Stimulated activated CD4-positive, alpha-beta T cell treated with anti-CD3 and anti-CD28 coated beads, Interleukin-4, amount 100 ng/mL, for 1 hour (primary cell): ENCODE data around the gene PGM3.

Experiments used
- DNase-seq: peaks from one replicate; pipeline ENCODE4 v3.0.0-alpha.2; 2020

Gene PGM3

DNA sequence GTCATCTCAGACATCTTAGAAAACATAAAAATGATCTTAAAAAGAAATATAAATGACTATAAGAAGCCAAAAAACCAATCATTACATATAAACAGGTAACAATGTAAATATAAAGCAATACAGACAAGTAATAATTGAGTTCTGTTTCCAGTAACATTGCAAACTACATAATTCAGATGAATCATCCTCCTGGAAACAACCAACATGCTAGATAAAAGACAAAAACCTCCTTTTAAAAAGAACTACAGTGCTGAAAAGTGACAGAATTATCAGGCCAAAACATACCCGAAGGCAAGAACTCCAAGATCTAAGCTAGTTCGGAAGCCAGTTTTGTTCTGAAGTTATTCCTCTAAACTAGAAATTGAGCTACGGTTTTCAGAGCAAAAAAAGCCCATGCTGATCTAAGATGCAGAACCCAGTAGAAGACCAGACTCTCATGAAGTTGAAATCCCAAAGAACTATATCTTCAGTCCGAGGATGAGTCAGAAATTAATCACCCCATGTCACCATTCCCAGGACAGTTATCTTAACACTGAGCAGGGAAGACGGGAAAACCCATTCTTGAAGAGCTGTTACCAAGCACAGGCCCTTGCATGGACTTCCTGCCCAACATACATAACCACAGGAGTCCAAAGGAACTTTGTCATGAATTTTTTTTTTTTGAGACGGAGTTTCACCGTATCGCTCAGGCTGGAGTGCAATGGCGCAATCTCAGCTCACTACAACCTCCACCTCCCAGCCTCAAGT lies 9.8 kb downstream of the PGM3 start:
- no peak for DNase-seq

DNA sequence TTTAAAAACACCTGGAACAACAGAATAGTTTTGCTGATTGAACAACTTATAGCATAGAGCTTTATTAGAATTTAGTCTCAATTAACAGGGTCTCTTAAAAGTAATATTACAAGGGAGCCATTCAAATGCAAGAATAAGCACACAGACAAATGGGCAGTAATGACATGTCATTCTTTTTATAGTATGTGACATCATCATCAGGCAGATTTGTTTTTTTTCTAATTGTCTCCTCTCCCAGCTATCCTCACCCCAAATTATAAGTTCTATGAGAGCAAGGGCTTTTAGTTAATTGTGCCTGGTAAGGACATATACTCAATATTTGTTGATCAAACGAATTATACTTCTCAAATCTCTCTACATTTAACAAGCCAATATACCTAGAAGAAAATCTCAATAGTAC lies 11.0 kb downstream of the PGM3 start:
- DNase-seq = no peak

GRCh38 chr6:83180426-83180950 lies 12.6 kb downstream of the PGM3 start:
- DNase-seq = no peak

GRCh38 chr6:83176246-83176645 lies 16.8 kb downstream of the PGM3 start:
- no peak for DNase-seq

DNA sequence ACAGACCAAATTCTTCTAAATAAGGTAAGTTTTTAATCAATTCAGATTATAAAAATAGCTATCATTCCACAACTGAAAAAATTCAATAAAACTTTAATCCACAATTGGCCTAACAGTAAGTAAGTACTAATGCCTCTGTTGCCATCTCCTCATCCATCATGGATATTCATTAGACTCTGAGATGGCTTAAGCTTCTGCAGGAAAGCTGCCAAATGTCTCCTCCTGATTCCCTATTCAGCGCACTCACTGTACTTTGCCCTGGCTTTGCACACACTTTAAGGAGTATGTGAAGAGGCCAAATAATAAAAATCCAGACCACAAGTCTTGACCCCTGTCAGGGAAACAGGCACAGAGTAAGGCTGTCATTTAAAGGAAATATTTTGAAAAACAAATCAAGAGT lies 23.6 kb downstream of the PGM3 start:
- DNase-seq = no peak

- DNase-seq = no peak
Observed at GRCh38 chr6:83169106-83169505, 24.0 kb downstream of the PGM3 start.

DNA sequence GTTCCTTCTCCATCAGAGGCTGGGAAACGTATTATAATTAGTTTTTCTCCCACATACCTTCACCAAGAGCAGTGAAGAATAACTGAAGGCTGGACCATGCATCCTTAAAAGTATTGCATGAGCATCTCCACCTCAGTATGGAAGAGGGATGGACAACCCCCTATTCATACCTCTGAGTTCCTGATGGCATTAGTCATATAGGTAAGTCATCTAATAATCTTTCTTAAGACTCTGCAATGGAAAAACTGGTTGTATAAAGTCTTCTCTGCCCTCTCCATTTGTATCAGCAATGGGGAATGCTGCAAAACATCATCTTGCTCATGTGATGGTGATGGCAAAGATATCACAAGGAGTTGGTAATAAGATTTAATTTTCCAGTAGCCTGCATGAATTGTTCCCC lies 24.5 kb downstream of the PGM3 start:
- no peak for DNase-seq

- DNase-seq = no peak
Observed at GRCh38 chr6:83167726-83168278, 25.3 kb downstream of the PGM3 start.

DNA sequence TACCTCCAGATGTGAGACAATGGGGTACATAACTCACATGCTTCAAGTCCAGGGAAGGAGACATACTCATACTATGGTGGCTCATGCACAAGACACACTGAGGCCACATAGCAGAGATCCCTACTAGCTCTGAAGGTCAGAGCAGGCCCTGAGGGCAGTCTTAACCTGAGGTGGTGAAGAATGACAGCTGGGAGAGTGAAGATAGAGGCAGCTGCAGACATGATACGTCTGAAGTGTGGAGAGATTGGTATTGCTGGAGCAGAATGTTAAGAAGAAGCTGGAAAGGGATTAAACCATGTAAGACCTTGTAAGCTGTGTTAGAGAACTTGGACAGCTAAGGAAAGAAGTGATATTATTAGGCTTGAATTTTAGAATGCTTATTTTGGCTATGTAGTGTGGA lies 32.9 kb downstream of the PGM3 start:
- no peak for DNase-seq

- no peak for DNase-seq
Observed at GRCh38 chr6:83155794-83156193, 37.3 kb downstream of the PGM3 start.

GRCh38 chr6:83153883-83154521 lies 39.1 kb downstream of the PGM3 start:
- DNase-seq = no peak

DNA sequence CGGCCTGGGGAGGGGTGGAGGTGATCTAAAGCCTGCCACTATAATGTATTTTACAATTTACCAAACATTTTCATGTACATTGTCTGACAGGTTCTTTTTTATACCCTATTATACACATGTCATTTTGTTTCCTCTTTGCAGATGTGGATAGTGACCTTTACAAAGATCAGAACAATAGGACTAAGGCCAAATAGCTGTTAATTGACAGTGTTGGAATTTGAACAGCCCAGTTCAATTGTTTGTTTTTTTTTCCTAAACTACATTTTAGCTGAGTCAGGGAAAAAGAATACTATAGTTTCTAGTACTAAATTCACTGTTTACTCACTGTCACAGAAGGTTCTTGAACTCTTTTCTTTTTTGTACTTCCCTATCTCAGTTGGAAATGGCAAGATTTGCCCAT lies 40.2 kb downstream of the PGM3 start:
- DNase-seq = no peak

DNA sequence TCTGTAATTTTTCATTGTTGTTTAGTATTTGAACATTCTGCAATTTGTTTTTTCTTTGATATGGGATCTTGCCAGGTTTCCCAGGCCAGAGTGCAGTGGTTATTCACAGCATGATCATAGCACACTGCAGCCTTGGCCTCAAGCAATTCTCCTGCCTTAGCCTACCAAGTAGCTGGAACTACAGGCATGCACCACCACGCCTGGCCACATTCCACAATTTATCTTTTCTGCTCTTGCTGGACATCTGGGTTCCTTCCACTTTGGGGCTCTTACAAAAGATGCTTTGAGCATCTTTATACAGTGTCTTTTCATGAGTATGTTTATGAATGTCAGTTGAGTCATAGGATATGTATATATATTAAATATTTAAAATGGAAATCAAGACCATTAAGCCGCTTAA lies 42.0 kb downstream of the PGM3 start:
- DNase-seq = no peak

- DNase-seq = no peak
Observed at GRCh38 chr6:83138758-83139157, 54.3 kb downstream of the PGM3 start.

GRCh38 chr6:83138118-83138722 lies 54.8 kb downstream of the PGM3 start:
- DNase-seq = no peak

- DNase-seq = no peak
Observed at GRCh38 chr6:83132121-83132520, 60.9 kb downstream of the PGM3 start.

DNA sequence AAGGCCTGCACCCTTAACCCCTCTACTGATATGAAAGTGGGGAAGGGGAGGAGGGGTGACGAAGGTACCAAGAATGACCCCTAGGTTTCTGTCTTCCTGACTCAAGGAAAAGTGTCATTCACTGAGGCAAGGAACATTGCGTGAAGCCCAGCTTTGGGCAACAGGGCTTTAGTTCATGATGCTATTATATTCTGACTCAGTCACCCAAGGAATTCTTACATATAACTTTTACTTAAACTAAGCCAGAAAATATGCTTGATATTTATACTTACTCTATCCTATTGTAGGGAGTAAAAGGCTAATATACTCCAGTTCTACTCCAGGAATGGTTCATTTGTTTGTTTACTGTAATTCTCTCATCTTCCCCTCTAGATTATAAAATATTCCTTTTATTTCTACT lies 65.1 kb downstream of the PGM3 start:
- DNase-seq = no peak

- DNase-seq = no peak
Observed at GRCh38 chr6:83127258-83127657, 65.8 kb downstream of the PGM3 start.

- no peak for DNase-seq
Observed at GRCh38 chr6:83126807-83127206, 66.3 kb downstream of the PGM3 start.

DNA sequence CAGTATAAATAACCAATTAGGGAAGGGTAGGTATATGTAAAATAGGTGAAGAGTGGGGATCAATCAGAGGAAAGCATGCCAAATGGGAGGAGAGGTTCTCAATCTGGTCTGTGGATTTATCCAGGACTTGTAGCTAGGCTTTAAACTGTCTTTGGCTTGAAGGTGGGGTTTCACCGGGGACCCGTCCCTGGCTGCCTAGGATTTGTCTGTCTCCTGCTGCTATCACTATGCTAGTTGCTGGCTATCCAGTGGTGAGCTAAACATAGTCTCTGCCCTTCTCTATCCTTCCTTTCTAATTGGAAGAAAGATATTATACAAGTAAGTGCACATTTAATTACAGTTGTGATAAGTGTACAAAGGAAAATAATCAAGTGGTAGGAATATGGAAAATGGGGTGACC lies 66.8 kb downstream of the PGM3 start:
- no peak for DNase-seq

DNA sequence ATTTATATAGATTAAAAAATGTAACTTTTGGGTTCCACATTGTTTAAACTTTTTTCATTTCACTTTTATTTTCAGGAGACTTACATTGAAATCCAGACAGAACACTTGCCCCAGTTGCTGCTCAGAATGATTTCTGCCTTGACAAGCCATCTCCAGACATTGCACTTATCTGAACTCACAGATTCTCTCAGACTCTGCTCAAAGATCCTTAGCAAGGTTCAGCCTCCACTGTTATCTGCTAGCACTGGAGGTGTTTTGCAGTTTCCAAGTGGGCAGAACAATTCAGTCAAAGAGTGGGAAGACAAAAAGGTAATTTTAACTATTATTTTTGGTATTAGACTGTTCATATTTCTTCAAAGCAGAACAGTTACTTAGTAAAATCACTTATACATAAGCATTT lies 67.6 kb downstream of the PGM3 start:
- no peak for DNase-seq

DNA sequence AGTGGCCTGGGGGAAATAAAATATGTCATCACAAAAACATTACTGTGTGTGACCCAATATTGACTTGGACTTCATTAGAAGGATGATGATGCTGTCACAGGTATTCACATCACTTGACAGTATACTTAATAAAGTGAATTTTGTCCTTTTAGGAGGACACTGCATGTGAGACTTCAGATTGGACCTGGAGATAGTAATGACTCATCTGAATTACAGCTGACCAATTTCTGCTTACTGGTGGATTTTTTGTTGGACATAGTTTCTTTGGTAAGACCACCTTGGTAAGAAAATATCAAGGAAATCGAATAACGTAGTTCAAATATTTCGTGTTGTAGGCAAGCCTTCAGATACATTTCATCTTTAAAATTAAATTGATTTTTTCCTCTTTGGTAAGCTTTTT lies 68.5 kb downstream of the PGM3 start:
- DNase-seq = no peak

DNA sequence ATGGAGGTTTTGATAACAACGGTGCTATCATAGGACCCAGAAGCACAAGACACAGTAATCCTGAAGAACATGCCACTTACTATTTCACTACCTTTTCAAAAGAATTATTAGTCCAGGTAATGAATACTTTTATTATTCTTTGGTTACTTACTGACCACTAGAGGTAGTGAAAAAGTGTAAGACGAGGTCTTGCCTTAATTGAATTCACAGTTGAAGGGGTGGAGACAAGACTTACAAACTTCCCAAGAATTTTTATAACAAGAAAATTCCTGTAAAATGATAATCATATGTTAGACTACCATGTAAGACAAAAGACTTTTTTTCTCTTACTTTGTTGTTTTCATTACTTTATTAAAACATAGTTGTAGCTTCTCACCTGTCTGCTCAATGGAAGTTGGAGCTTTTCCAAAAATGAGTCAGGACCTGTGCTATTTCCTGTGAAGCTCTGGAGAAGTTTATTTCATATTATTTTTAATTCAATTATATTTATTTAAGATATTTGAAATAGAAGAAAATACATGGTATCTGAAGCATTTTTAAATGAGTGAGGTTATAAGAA lies 73.2 kb downstream of the PGM3 start:
- no peak for DNase-seq

- no peak for DNase-seq
Observed at GRCh38 chr6:83117802-83118201, 75.3 kb downstream of the PGM3 start.
